ENCODE results near the gene USP32.
"Not testable (repeated sequence)": the region's sequence is repeated elsewhere in the genome, so short reads cannot be mapped to it uniquely, and the experiment has no call there.

Gene USP32

DNA sequence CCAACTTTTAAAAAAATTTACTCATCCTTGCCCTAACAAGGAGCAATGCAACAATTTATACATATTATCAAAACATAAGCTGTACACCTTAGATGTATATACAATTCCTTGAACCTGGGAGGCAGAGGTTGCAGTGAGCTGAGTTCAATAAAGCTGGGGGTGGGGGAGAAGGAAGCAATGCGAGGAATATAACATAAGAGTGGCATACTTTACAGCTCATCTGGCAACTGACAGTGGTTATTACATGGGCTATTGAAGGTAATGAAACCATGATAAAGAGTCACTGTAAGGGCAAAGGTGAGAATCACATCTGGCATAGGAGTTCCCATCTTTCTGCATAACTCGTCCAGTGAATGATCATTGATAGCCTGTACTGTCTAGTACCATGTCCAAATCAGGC is 198.5 kb downstream of the USP32 start:
- no peak for FAIRE-seq
- TF ChIP-seq TAF1 (IDR thresholded peaks at IDR 0.05; ENCODE audit: borderline replicate concordance, low read depth, low read length): no peak
- TF ChIP-seq POLR2AphosphoS5 (IDR thresholded peaks at IDR 0.05; ENCODE audit: low read depth, low read length): no peak
- no peak for TF ChIP-seq POLR2A (IDR thresholded peaks at IDR 0.05; ENCODE audit: low read depth, low read length)
- DNase-seq (ENCODE audit: insufficient read length): no peak

DNA sequence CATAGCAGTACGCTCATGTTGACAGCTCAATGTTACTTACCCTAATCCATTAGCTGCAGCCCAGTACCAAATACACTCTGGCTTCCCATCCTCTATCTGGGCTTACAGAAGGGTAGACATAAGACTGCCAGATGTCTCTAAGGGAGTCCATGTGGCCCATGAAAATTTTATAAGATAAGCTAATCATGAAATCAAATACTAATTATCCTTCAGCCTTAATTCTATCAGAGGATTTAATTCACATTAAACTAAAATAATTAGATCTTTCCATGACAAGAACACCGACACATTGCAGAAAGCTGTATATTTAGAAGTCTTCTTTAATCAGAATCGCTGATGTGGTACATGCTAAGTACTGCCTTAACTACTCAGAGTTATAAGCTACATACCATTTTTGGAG is 198.9 kb downstream of the USP32 start:
- not testable (repeated sequence) for FAIRE-seq; DNase-seq (ENCODE audit: insufficient read length)

DNA sequence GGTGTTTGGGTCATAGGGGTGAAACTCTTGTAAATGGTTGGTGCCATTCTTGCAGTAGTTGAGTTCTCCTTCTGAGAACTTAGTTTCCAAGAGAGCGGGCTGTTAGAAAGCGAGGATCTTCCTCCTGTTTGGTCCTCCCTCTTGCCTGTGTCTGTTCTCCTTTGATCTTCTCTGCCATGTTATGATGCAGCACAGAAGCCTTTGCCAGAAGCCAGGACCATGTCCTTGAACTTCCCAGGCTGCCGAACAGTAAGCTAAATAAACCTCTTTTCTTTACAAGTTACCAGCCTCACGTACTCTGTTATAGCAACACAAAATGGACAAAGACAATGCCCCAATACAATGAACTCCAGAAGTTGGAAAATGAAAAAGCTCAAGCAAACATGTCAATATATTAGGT is 201.9 kb downstream of the USP32 start:
- FAIRE-seq; DNase-seq (ENCODE audit: insufficient read length): not testable (repeated sequence)

DNA sequence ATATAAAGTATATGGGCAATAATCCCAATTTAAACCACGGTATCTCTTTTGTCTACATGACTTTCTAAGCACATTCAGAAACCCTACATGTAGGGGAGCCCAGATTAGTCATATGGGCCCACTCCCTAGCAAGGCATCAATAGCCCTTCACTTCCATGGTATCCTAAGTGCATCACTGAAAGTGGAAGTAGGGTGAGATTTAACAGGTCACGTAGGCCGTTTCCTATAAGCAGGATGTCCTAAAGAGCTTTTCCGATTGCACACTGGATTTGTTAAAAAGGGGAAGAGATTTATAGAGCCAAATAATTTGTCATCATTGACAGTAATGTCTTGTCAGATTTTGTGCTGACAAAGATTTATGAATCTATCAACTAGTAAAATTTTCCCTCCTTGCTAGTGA is 203.2 kb downstream of the USP32 start:
- DNase-seq (ENCODE audit: insufficient read length) (no peak), FAIRE-seq (no peak)

DNA sequence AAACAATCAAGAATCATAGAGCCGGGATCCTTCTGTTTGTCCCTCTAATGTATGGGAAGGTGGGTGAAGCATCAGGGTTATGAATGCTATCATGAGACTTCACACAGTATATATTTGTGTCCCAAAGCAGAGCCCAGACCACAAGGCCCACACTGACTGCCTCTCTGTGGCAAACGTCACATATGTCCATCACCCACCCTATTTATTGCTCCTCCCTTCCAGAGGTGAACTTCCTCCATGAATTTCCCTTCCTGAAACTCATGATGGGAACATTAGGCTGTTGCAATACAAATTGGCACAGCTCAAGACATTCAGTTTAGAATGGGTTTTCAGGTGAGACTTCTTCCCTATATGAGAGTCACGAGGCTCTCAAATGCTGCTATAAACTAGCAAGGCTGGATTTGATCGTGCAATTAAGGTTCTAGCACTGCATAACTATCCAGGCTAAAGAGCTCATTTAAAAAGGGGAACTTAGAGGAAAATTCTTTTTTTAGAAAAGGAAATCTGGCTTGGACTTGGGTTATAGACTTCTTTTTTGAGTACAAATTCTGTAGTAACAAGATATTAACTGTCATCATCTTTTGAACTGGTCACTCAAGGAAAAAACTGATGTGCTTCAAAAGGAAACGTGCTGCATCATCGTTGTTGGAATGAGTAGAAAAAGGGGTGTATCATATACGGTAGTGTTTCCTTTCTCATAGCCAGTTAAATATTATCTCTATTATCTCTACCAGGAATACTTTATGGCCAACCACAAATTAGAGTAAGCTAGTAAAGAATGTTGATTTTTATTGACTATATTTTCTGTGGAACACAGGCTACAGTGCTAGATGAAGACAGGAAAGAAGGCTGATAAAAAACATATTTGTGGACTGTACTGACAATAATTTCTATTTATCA is 204.8 kb downstream of the USP32 start:
- not testable (repeated sequence) for DNase-seq (ENCODE audit: insufficient read length); FAIRE-seq

More for the DNA sequence above, 203.2 kb downstream of the USP32 start:
- TF ChIP-seq POLR2A (IDR thresholded peaks at IDR 0.05; ENCODE audit: low read depth, low read length) (no peak), TAF1 (IDR thresholded peaks at IDR 0.05; ENCODE audit: borderline replicate concordance, low read depth, low read length) (no peak), POLR2AphosphoS5 (IDR thresholded peaks at IDR 0.05; ENCODE audit: low read depth, low read length) (no peak)

DNA sequence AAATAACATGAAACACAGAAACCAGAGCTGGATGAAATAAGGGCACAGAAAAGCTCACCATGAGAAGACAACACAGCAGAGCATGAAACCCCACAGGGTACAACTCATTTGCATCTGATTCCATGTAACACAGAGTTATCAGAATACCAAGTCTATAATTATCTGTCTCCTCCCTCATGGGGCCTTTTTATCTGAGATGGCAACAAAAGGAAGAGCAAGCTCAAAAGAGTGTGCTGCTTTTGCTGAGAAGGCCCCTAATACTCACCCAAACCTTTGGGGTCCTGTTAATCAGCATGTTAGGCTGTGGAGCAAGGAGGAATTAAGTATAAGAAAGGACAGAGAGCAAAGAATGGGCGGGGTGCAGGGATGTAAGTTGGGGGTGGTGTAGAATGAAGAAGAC is 205.6 kb downstream of the USP32 start:
- DNase-seq (ENCODE audit: insufficient read length); FAIRE-seq: not testable (repeated sequence)

DNA sequence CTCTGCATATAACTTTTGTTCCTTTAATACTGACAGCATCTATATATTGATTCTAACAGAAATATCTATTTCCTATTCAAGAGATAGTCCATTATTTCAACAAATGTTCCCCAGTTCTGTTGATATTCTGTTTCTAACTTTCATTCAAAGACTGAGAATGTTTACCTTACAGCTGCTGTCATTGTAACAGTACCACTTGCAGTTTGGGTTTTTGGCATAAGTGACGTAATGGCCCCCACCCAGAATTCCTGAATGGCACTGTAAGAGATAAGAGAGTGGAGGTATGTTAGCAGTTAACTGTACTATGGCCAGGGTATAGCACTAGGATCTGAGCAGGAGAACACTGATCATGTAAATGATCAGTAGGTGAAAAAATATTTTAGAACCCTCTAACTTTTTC is 211.6 kb downstream of the USP32 start:
- FAIRE-seq: not testable (repeated sequence)

DNA sequence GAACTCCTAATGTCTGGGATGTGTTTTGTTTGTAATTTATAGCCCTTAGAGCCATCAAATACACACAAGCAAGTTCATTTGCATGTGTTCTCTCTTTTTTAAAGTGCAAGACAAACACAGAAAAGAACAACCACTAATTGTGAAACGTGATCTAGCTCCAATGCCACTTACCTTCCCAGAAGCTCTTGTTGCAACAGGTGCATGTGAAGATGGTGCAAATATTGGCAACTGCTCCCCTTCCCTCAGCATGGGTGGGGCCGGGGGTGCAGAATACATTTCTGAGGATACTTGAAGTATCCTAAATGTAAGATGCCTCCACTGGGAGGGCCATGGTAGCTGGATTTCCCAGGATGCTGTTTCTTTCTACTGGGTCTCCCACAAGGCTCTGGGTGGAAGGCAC is 213.8 kb downstream of the USP32 start:
- not testable (repeated sequence) for FAIRE-seq; DNase-seq (ENCODE audit: insufficient read length)

More for the DNA sequence above, 211.6 kb downstream of the USP32 start:
- DNase-seq (ENCODE audit: insufficient read length): not testable (repeated sequence)

DNA sequence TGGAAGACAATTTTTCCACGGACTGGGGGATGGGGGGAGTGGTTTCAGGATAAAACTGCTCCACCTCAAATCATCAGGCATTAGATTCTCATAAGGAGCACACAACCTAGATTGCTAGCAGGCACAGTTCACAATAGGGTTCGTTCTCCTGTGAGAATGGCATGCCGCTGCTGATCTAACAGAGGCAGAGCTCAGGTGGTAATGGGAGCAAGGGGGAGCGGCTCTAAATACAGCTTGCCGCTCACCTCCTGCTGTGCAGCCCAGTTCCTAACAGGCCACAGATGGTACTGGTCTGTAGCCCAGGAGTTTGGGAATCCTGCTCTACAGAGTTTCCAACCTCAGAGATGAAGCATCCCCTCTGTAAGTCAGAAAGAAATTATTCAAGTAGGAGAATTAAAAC is 215.2 kb downstream of the USP32 start:
- not testable (repeated sequence) for FAIRE-seq

DNA sequence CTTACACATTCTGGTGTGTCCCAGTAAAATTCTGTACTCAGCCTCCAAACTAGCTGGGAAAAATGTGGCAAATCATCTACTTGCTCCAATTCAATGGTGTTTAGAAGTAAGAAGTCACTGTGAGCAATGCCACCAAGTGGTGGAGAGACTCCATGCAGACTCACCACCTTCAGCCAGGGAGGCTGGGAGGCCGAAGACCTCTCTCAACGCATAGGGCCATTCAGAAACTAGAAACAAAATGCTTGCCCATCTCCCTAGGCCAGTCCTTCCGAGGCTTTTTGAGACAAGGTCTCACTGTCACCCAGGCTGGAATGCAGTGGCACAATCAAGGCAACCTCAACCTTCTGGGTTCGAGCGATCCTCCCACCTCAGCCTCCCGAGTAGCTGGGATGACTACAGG is 217.2 kb downstream of the USP32 start:
- FAIRE-seq; DNase-seq (ENCODE audit: insufficient read length): not testable (repeated sequence)

More for the DNA sequence above, 215.2 kb downstream of the USP32 start:
- DNase-seq (ENCODE audit: insufficient read length): not testable (repeated sequence)

DNA sequence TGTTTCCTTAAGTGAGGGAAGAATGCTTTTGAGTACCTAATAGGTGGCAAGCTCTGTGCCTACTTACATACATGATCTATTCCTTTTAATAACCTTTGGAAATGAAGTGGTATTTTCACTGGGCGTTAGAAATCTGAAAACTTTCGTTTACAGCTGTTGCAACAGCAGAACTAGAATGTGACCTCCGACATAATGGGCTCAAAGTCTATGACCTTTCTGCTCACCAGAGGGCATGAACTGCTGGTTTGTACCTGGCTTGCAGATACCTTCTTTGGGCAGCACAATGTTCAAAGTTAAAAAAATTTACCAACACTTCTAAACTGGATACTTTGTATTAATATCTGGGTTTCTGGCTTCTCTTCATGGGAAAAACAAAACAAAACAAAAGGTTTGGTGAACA is 217.9 kb downstream of the USP32 start:
- TF ChIP-seq TAF1 (IDR thresholded peaks at IDR 0.05; ENCODE audit: borderline replicate concordance, low read depth, low read length): no peak
- no peak for TF ChIP-seq POLR2AphosphoS5 (IDR thresholded peaks at IDR 0.05; ENCODE audit: low read depth, low read length)
- TF ChIP-seq POLR2A (IDR thresholded peaks at IDR 0.05; ENCODE audit: low read depth, low read length): no peak
- no peak for DNase-seq (ENCODE audit: insufficient read length)
- no peak for FAIRE-seq

DNA sequence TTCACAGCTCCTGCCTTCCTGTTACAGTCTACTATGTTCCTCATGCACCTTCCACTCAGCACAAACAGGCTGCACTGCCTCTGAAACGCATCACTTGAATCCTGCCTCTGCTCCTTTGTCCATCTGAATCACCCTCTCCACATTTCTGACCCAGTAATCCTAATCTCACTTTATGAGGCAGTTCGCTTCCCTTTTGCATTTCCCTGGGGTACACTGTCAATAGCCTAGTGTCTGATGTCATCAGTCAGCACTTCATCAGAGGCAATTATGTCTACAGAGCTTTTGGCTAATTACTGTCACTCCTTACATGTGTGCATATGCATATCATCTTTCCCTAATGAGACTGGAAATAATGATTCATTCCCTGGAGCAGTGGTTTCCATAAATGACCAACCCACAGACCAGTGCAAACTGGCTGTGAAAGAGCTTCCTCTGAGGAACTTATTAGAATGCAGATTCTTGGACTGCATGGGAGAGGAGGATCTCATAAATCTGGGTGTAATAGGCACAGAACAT is 218.6 kb downstream of the USP32 start:
- FAIRE-seq (no peak), DNase-seq (ENCODE audit: insufficient read length) (no peak)
- TF ChIP-seq TAF1 (IDR thresholded peaks at IDR 0.05; ENCODE audit: borderline replicate concordance, low read depth, low read length) (no peak), POLR2AphosphoS5 (IDR thresholded peaks at IDR 0.05; ENCODE audit: low read depth, low read length) (no peak), POLR2A (IDR thresholded peaks at IDR 0.05; ENCODE audit: low read depth, low read length) (no peak)

DNA sequence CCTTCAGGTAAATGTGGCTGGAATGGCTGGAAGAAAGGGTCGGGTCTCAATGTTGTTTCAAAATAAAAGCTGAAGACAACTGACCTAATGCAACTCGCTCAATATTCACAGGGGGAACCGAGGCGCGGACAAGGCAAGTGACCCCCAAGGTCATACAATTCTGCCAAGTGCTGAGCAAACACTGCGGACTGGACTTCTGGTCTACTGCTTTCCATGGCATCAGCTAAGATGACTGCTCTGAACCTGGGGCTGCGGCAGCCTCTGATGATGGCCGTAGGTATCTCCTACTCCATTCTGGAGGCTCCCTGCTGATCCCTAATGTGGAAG is 220.2 kb downstream of the USP32 start:
- TF ChIP-seq POLR2AphosphoS5 (IDR thresholded peaks at IDR 0.05; ENCODE audit: low read depth, low read length): no peak
- TF ChIP-seq POLR2A (IDR thresholded peaks at IDR 0.05; ENCODE audit: low read depth, low read length): no peak
- no peak for TF ChIP-seq TAF1 (IDR thresholded peaks at IDR 0.05; ENCODE audit: borderline replicate concordance, low read depth, low read length)
- DNase-seq (ENCODE audit: insufficient read length) (no peak), FAIRE-seq (no peak)

Measured in GM12892 (cell line).